Measurements from ENCODE around the gene STMP1.
A peak's percentile ranks its signal among the peaks of the same experiment; 100 is the strongest.

Gene STMP1

DNA sequence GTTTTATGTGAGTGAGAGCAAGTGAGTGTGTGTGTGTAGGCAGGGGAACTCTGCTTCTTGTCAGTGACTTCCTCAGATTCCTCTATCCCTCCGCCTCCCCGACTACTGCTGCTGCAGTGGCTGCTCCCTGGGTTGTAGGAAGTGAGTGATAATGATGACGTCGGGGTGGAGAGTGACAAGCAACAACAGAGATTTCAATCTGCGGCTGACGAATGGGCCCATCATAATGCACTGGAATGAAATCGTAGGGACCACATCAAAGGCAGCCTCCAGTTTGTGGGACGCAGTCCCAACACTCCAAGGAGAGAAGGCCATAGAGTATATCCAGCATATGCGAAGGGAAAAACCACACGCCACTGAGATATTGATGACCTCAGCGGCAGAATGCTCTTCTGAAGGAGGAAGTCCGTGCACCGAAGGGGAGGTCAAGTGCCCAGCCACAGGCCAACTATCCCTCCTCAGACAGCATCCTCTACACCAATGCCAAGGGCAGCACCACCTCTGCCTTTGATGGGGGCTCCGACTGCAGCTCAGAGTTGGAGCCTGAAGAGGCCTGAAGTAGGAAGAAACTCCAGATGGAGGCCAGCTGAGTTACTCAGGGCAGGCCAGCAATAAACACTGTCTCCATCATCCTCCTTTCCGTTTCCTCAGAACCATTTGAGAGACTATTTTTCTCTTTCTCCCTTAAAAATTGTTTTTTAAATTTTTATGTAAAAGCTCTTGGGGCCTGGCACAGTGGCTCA, 11.3 kb upstream of the STMP1 start:
- in situ Hi-C loops (cut with MboI; ENCODE audit: low pct_unique_long_range_greater_than_20kb, low sequenced_read_pairs, unreplicated experiment) = no loop called here

DNA sequence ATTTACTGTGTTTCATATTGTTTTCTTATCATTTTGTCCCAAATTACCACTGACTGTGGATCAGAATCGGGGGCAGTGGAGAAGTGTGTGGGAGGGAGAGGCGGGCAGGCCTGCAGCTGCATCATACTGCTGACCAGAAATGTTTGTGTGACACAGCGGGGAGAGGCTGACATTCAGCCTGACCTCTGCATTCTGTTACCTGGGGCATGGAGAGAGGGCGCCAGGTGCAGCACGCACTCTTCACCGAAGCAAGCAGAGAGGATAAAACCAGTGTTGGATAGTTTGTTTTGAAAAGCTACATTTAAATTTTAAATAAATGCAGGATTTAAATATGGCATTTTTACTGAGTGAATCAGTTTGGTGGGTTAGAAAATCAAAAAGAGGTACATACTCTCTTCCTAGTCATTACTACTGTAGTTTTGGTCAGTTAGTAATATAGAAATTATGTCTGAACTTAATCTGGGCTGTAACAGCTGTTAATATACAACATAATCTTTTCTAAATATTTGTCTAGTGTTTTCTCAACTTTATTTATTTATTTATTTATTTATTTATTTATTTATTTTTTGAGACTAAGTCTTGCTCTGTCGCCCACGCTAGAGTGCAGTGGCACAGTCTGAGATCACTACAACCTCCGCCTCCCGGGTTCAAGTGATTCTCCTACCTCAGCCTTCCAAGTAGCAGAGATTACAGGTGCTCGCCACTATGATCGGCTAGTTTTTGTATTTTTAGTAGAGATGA, 8.8 kb upstream of the STMP1 start:
- no peak for DNase-seq (ENCODE audit: low spot score)
- in situ Hi-C loops (cut with MboI; ENCODE audit: low pct_unique_long_range_greater_than_20kb, low sequenced_read_pairs, unreplicated experiment) = no loop called here
- TF ChIP-seq, protein P1, sequence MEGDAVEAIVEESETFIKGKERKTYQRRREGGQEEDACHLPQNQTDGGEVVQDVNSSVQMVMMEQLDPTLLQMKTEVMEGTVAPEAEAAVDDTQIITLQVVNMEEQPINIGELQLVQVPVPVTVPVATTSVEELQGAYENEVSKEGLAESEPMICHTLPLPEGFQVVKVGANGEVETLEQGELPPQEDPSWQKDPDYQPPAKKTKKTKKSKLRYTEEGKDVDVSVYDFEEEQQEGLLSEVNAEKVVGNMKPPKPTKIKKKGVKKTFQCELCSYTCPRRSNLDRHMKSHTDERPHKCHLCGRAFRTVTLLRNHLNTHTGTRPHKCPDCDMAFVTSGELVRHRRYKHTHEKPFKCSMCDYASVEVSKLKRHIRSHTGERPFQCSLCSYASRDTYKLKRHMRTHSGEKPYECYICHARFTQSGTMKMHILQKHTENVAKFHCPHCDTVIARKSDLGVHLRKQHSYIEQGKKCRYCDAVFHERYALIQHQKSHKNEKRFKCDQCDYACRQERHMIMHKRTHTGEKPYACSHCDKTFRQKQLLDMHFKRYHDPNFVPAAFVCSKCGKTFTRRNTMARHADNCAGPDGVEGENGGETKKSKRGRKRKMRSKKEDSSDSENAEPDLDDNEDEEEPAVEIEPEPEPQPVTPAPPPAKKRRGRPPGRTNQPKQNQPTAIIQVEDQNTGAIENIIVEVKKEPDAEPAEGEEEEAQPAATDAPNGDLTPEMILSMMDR (IDR thresholded peaks at IDR 0.05; ENCODE audit: extremely low read depth, insufficient read depth, missing control alignments) = no peak

More for the DNA sequence above, 11.3 kb upstream of the STMP1 start:
- DNase-seq (ENCODE audit: low spot score) = no peak
- TF ChIP-seq, protein P1 (IDR thresholded peaks at IDR 0.05; ENCODE audit: extremely low read depth, insufficient read depth, missing control alignments) = no peak

DNA sequence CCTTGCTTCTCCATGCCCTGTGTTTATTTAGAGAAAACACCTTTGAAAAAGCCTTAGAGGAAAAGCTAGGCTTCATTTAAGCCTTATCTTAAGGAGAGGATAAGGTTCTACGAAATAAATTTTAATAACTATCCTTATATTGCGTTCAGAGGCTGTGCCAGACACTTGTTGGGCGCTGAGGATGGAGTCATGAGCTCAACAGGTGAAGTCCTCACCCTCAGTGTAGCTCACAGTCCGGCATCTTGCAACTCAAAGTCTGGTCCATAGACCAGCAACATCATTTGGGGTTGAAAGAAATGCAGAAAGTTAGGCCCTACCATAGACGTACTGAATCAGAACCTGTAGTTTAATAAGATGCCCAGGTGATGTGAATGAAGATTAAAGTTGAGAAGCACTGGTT, 3.8 kb upstream of the STMP1 start:
- TF ChIP-seq, protein P1 (IDR thresholded peaks at IDR 0.05; ENCODE audit: extremely low read depth, insufficient read depth, missing control alignments) = no peak
- DNase-seq (ENCODE audit: low spot score) = no peak
- in situ Hi-C loops (cut with MboI; ENCODE audit: low pct_unique_long_range_greater_than_20kb, low sequenced_read_pairs, unreplicated experiment) = no loop called here

DNA sequence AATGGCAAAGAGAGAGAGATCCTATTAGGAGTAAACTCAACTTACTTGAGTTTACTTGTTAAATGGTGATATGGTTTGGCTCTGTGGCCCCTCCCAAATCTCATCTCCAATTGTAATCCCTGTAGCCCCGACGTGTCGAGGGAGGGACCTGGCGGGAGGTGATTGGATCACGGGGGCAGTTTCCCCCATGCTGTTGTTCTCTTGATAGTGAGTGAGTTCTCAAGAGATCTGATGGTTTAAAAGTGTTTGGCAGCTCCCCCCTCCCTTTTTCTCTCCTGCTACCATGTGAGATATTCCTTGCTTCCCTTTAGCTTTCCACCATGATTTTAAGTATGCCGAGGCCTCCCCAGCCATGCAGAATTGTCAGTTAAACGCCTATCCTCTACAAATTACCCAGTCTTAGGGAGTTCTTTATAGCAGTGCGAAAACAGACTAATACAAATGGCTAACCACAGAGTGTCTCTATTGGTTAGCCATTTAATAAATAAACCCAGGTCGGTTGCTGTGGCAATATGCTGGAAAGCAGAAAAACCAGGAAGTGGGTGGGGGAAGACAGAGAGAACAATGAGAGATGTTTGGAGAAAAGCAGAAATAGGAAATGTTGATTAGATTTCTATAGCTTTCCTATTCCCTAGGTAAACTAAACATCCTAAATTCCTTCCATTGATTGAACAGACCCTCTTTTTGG, 3.0 kb upstream of the STMP1 start:
- DNase-seq (ENCODE audit: low spot score) = no peak
- in situ Hi-C loops (cut with MboI; ENCODE audit: low pct_unique_long_range_greater_than_20kb, low sequenced_read_pairs, unreplicated experiment) = no loop called here
- TF ChIP-seq, protein P1 (IDR thresholded peaks at IDR 0.05; ENCODE audit: extremely low read depth, insufficient read depth, missing control alignments) = no peak

DNA sequence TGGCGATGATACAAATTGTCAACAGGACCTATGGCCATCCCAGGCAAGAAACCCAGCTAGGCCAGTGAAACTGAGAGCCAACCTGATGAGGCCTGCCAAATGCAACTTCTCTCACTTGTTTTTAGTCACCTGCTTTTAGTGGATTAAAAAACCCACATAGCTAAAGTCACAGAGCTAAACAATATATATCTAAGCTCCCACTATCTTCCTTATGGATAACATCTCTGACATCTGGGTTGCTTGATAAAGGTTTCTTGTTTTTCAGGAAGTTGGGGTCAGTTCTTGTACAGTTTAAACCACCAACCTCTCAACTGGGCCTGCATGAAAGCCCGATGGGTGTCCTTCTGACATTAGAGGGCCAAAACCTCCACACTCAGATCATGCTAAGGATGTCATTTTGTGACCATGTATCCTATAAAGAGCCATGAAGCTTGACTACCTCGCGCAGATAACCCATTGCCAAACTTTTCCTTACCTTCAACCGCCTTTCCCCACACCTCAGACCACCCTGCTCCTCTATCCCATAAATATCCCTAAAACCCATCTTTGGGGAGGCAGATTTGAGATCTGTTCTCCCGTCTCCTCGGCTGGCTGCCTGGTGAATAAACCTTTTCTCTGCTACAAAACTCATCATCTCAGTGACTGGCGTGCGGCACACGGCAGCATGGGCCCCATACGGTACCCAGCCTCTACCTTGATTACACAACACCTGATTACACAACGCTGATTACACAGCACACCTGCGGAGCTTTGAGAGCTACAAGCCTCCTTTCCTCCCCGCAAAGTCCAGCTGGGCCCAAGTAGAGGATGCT, 797 bp upstream of the STMP1 start:
- peak; percentile 30 for DNase-seq (ENCODE audit: low spot score)
- in situ Hi-C loops (cut with MboI; ENCODE audit: low pct_unique_long_range_greater_than_20kb, low sequenced_read_pairs, unreplicated experiment) = no loop called here
- TF ChIP-seq, protein P1 (IDR thresholded peaks at IDR 0.05; ENCODE audit: extremely low read depth, insufficient read depth, missing control alignments) = no peak

DNA sequence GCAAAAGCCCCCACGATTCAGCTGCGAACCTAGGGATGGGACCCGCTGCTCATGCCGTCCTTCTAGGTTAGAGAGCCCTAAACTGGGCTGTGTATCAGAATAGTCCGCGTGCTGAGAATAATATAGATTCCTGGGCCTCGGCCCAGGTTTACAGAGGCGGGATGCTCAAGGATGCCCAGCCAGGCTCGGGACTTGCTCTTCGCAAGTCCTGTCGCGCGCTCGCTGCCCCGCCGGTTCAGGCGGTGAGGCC, 266 bp upstream of the STMP1 start:
- in situ Hi-C loops (cut with MboI; ENCODE audit: low pct_unique_long_range_greater_than_20kb, low sequenced_read_pairs, unreplicated experiment) = no loop called here
- TF ChIP-seq, protein P1 (IDR thresholded peaks at IDR 0.05; ENCODE audit: extremely low read depth, insufficient read depth, missing control alignments) = no peak
- DNase-seq (ENCODE audit: low spot score) = no peak
